Activated CD4-positive, alpha-beta T cell treated with anti-CD3 and anti-CD28 coated beads for 36 hours (primary cell): ENCODE data around the gene IRF4. TPM values are rescaled to one million over a fixed set of nuclear protein-coding genes. Genes with fewer than 3 reads are reported as not detected.

ENCODE experiments used
- ATAC-seq: fragments of 200-7000 bp; cut with Tn5 transposase; one replicate; pipeline ENCODE4 v1.10.0; 2021; ENCODE audit warnings: mild to moderate bottlenecking, moderate library complexity
- CTCF ChIA-PET: fragments of 350-600 bp; sonication (Branson Sonifier 250); formaldehyde crosslinking; loops from one replicate; lab custom pipeline; 2021; ENCODE audit warnings: antibody characterized with exemption; lab: Charles Lee
- POLR2A ChIA-PET: fragments of 350-600 bp; sonication (Branson Sonifier 250); formaldehyde crosslinking; loops from one replicate; lab custom pipeline; 2021; ENCODE audit warnings: antibody characterized with exemption, inconsistent platforms; lab: Charles Lee
- DNase-seq: peaks from one replicate; pipeline ENCODE4 v3.0.0-alpha.2; 2020
- H3K27ac Mint-ChIP-seq: one replicate; pipeline ENCODE4 v1.8.0; 2021; ENCODE audit warnings: mixed read lengths
- H3K27me3 Mint-ChIP-seq: one replicate; pipeline ENCODE4 v1.8.0; 2021; ENCODE audit warnings: mixed read lengths
- H3K36me3 Mint-ChIP-seq: one replicate; pipeline ENCODE4 v1.8.0; 2021; ENCODE audit warnings: low read depth, mixed read lengths
- H3K4me1 Mint-ChIP-seq: one replicate; pipeline ENCODE4 v1.8.0; 2021; ENCODE audit warnings: mixed read lengths
- H3K4me3 Mint-ChIP-seq: one replicate; pipeline ENCODE4 v1.8.0; 2021; ENCODE audit warnings: mild to moderate bottlenecking, moderate library complexity, mixed read lengths
- H3K9me3 Mint-ChIP-seq: one replicate; pipeline ENCODE4 v1.8.0; 2021; ENCODE audit warnings: low read depth, mixed read lengths
- intact Hi-C, 2 experiments: fragments of 100-400 bp; cut with DNase I in 1 of 2; cut with micrococcal nuclease in 1 of 2; formaldehyde crosslinking; loops; one replicate each; pipeline versions ENCODE4 v1.14.2 to v1.15.1; 2022 to 2024; cut with DNase I, micrococcal nuclease
- total RNA-seq, 2 experiments: library from RNA; stranded (reverse); gene quantifications; one replicate each; pipeline ENCODE4 v1.2.3, GENCODE V29; 2021

The IRF4 gene
- total RNA-seq, 2 experiments from 2014 or later, result 601 to 617 TPM

- no peaks in the 10 kb centered on the region for H3K36me3 Mint-ChIP-seq
- peaks cover 43% of the 10 kb centered on the region for H3K4me1 Mint-ChIP-seq
- ChIA-PET CTCF (interaction anchor here (0.8 to 3.1 kb wide), 4 partner anchors 9 to 122 kb away, joined by 3 to 24 read pairs (median 3); no protein-coding TSS in a partner anchor), POLR2A (interaction anchor here (1.1 kb wide), 1 partner anchor 63 kb away, joined by 3 read pairs; no protein-coding TSS in a partner anchor)
- no peak overlapping the region for H3K4me3 Mint-ChIP-seq
- H3K9me3 Mint-ChIP-seq, result no peaks in the 10 kb centered on the region
- H3K27me3 Mint-ChIP-seq, result no peaks in the 10 kb centered on the region
- intact Hi-C loops, result no loop called here
- H3K27ac Mint-ChIP-seq, result no peak overlapping the region
- no peak for ATAC-seq
- no peak for DNase-seq
Observed at GRCh38 chr6:436308-437036, 44.9 kb downstream of the IRF4 start.

GRCh38 chr6:437037-437392, 45.5 kb downstream of the IRF4 start:
- H3K27me3 Mint-ChIP-seq, result no peaks in the 10 kb centered on the region
- DNase-seq (no peak), ATAC-seq (no peak)
- CTCF ChIA-PET, result interaction anchor here (1.0 to 3.1 kb wide), 3 partner anchors 8 to 63 kb away, joined by 3 to 24 read pairs (median 3); no protein-coding TSS in a partner anchor
- H3K9me3 Mint-ChIP-seq, result no peaks in the 10 kb centered on the region
- H3K36me3 Mint-ChIP-seq, result no peaks in the 10 kb centered on the region
- H3K4me3 Mint-ChIP-seq, result no peak overlapping the region
- no peak overlapping the region for H3K27ac Mint-ChIP-seq
- POLR2A ChIA-PET, result interaction anchor here (1.1 kb wide), 1 partner anchor 62 kb away, joined by 3 read pairs; no protein-coding TSS in a partner anchor
- intact Hi-C loops, result no loop called here
- H3K4me1 Mint-ChIP-seq, result peaks cover 38% of the 10 kb centered on the region

- POLR2A ChIA-PET, result no interaction called here
- H3K36me3 Mint-ChIP-seq, result no peaks in the 10 kb centered on the region
- CTCF ChIA-PET, result interaction anchor here (0.6 kb wide), 1 partner anchor 41 kb away, joined by 4 read pairs; no protein-coding TSS in a partner anchor
- peaks cover 26% of the 10 kb centered on the region for H3K4me1 Mint-ChIP-seq
- no peaks in the 10 kb centered on the region for H3K27me3 Mint-ChIP-seq
- intact Hi-C loops, result no loop called here
- DNase-seq (no peak), ATAC-seq (no peak)
- H3K27ac Mint-ChIP-seq, result no peak overlapping the region
- no peaks in the 10 kb centered on the region for H3K9me3 Mint-ChIP-seq
- H3K4me3 Mint-ChIP-seq, result no peak overlapping the region
Observed at GRCh38 chr6:438634-439170, 47.1 kb downstream of the IRF4 start.

GRCh38 chr6:439641-440167, 48.2 kb downstream of the IRF4 start:
- peaks cover 27% of the 10 kb centered on the region for H3K4me1 Mint-ChIP-seq
- intact Hi-C loops, result no loop called here
- ATAC-seq, result no peak
- ChIA-PET CTCF (no interaction called here), POLR2A (no interaction called here)
- H3K9me3 Mint-ChIP-seq, result no peaks in the 10 kb centered on the region
- H3K4me3 Mint-ChIP-seq, result no peak overlapping the region
- H3K27ac Mint-ChIP-seq, result no peak overlapping the region
- no peaks in the 10 kb centered on the region for H3K36me3 Mint-ChIP-seq
- no peak for DNase-seq
- no peaks in the 10 kb centered on the region for H3K27me3 Mint-ChIP-seq

- no peak for DNase-seq
- H3K27ac Mint-ChIP-seq, result no peak overlapping the region
- no peaks in the 10 kb centered on the region for H3K9me3 Mint-ChIP-seq
- H3K4me1 Mint-ChIP-seq, result peaks cover 33% of the 10 kb centered on the region
- ATAC-seq, result no peak
- H3K36me3 Mint-ChIP-seq, result no peaks in the 10 kb centered on the region
- POLR2A ChIA-PET, result no interaction called here
- CTCF ChIA-PET, result interaction anchor here (1.0 kb wide), 1 partner anchor 9 kb away, joined by 5 read pairs; no protein-coding TSS in a partner anchor
- H3K4me3 Mint-ChIP-seq, result no peak overlapping the region
- intact Hi-C loops, result no loop called here
- no peaks in the 10 kb centered on the region for H3K27me3 Mint-ChIP-seq
Observed at GRCh38 chr6:441126-441920, 49.8 kb downstream of the IRF4 start.

- Mint-ChIP-seq H3K36me3 (no peaks in the 10 kb centered on the region), H3K27me3 (no peaks in the 10 kb centered on the region), H3K4me1 (peaks cover 50% of the 10 kb centered on the region), H3K4me3 (no peak overlapping the region), H3K27ac (peak overlapping the region; percentile 39), H3K9me3 (no peaks in the 10 kb centered on the region)
- no peak for DNase-seq
- CTCF ChIA-PET, result interaction anchor here (0.7 to 3.7 kb wide), 7 partner anchors 8 to 448 kb away, joined by 3 to 24 read pairs (median 4); no protein-coding TSS in a partner anchor
- intact Hi-C loops, result no loop called here
- POLR2A ChIA-PET, result interaction anchor here (1.8 kb wide), 1 partner anchor 40 kb away, joined by 15 read pairs; no protein-coding TSS in a partner anchor
- ATAC-seq, result no peak
Observed at GRCh38 chr6:443621-444159, 52.1 kb downstream of the IRF4 start.

GRCh38 chr6:444653-445275, 53.2 kb downstream of the IRF4 start:
- H3K27ac Mint-ChIP-seq, result peak overlapping the region; percentile 90
- peaks cover 52% of the 10 kb centered on the region for H3K4me1 Mint-ChIP-seq
- H3K9me3 Mint-ChIP-seq, result no peaks in the 10 kb centered on the region
- ATAC-seq, result peak; percentile 50
- ChIA-PET CTCF (interaction anchor here (0.9 to 3.7 kb wide), 13 partner anchors 9 to 63 kb away, joined by 3 to 24 read pairs (median 3); no protein-coding TSS in a partner anchor), POLR2A (interaction anchor here (0.5 to 1.8 kb wide), 12 partner anchors 10 to 229 kb away, joined by 3 to 16 read pairs (median 4); partner anchors contain the start of gene IRF4)
- H3K27me3 Mint-ChIP-seq, result no peaks in the 10 kb centered on the region
- DNase-seq, result peak; percentile 74
- peak overlapping the region; percentile 17 for H3K4me3 Mint-ChIP-seq
- peaks cover 4% of the 10 kb centered on the region for H3K36me3 Mint-ChIP-seq
- intact Hi-C loops, result loop anchor here in 1 of 2 experiments (1.0 to 5.0 kb wide), 2 partner anchors 22 to 42 kb away; no protein-coding TSS in a partner anchor

- Mint-ChIP-seq H3K9me3 (no peaks in the 10 kb centered on the region), H3K27ac (peak overlapping the region; percentile 90), H3K36me3 (peaks cover 4% of the 10 kb centered on the region), H3K27me3 (no peaks in the 10 kb centered on the region), H3K4me1 (peaks cover 52% of the 10 kb centered on the region), H3K4me3 (peak overlapping the region; percentile 65)
- DNase-seq, result no peak
- intact Hi-C loops, result loop anchor here (1.0 to 5.0 kb wide), 13 partner anchors 13 to 256 kb away; partner anchors contain the start of gene IRF4 (in 1 of the 2)
- ATAC-seq, result no peak
- POLR2A ChIA-PET, result interaction anchor here (0.6 to 1.9 kb wide), 14 partner anchors 11 to 230 kb away, joined by 3 to 17 read pairs (median 6); partner anchors contain the start of gene IRF4
- CTCF ChIA-PET, result interaction anchor here (0.6 to 3.7 kb wide), 13 partner anchors 10 to 64 kb away, joined by 3 to 24 read pairs (median 4); no protein-coding TSS in a partner anchor
Observed at GRCh38 chr6:445571-446417, 54.2 kb downstream of the IRF4 start.

GRCh38 chr6:446418-447366, 55.1 kb downstream of the IRF4 start:
- peak; percentile 77 for ATAC-seq
- POLR2A ChIA-PET, result interaction anchor here (0.6 to 1.9 kb wide), 20 partner anchors 12 to 231 kb away, joined by 3 to 23 read pairs (median 5); partner anchors contain the start of gene IRF4
- CTCF ChIA-PET, result interaction anchor here (0.6 to 3.7 kb wide), 13 partner anchors 11 to 111 kb away, joined by 3 to 24 read pairs (median 4); no protein-coding TSS in a partner anchor

More at GRCh38 chr6:446418-447366, 55.1 kb downstream of the IRF4 start:
- Mint-ChIP-seq H3K36me3 (peaks cover 4% of the 10 kb centered on the region), H3K9me3 (no peaks in the 10 kb centered on the region), H3K4me3 (peak overlapping the region; percentile 65), H3K27ac (peak overlapping the region; percentile 90), H3K4me1 (peaks cover 52% of the 10 kb centered on the region), H3K27me3 (no peaks in the 10 kb centered on the region)
- peak; percentile 96 for DNase-seq
- intact Hi-C loops, result loop anchor here (1.0 to 5.0 kb wide), 15 partner anchors 14 to 257 kb away; partner anchors contain the start of gene IRF4 (in 1 of the 2)
